GM18858 (cell line): ENCODE measurements around the gene KRT13.

Source experiments
- ATAC-seq: cut with Tn5 transposase; IDR thresholded peaks from one replicate; pipeline ENCODE4 v1.9.1; 2021; ENCODE audit not compliant: unreplicated experiment

The KRT13 gene

GRCh38 chr17:41475421-41475820 lies 30.0 kb downstream of the KRT13 start:
- ATAC-seq, result no peak

- no peak for ATAC-seq
Observed at GRCh38 chr17:41474863-41475262, 30.5 kb downstream of the KRT13 start.

GRCh38 chr17:41468346-41468745 lies 37.1 kb downstream of the KRT13 start:
- no peak for ATAC-seq

GRCh38 chr17:41467561-41467960 lies 37.9 kb downstream of the KRT13 start:
- ATAC-seq, result no peak

GRCh38 chr17:41466988-41467387 lies 38.4 kb downstream of the KRT13 start, which contains the start of gene KRT32:
Gene KRT32 (minus strand): TSS chr17:41467386. CDS start chr17:41467325, 61 bp downstream.
- no peak for ATAC-seq

- no peak for ATAC-seq
Observed at GRCh38 chr17:41464682-41465081, 40.7 kb downstream of the KRT13 start.

GRCh38 chr17:41464173-41464572 lies 41.2 kb downstream of the KRT13 start:
- no peak for ATAC-seq

- no peak for ATAC-seq
Observed at GRCh38 chr17:41463746-41464145, 41.7 kb downstream of the KRT13 start.

GRCh38 chr17:41462705-41463104 lies 42.7 kb downstream of the KRT13 start:
- ATAC-seq, result no peak

- no peak for ATAC-seq
Observed at GRCh38 chr17:41457676-41458075, 47.7 kb downstream of the KRT13 start.

GRCh38 chr17:41456204-41456603 lies 49.2 kb downstream of the KRT13 start:
- ATAC-seq, result no peak

GRCh38 chr17:41455236-41455635 lies 50.2 kb downstream of the KRT13 start:
- ATAC-seq, result no peak

- ATAC-seq, result no peak
Observed at GRCh38 chr17:41453066-41453465, 52.3 kb downstream of the KRT13 start.

GRCh38 chr17:41452281-41452680 lies 53.1 kb downstream of the KRT13 start:
- no peak for ATAC-seq

- ATAC-seq, result no peak
Observed at GRCh38 chr17:41451154-41451728, 54.2 kb downstream of the KRT13 start.
